Glutamatergic neuron (in vitro differentiated cells): ENCODE measurements around the gene TSPO. TPM values are rescaled to one million over a fixed set of nuclear protein-coding genes. Genes with fewer than 3 reads are reported as not detected.
A peak's percentile ranks its signal among the peaks of the same experiment; 100 is the strongest.

Experiments
- DNase-seq: peaks from one replicate; pipeline ENCODE4 v3.0.0; 2022
- H3K27ac Mint-ChIP-seq: one replicate; pipeline ENCODE4 v1.8.0; 2020; ENCODE audit warnings: mild to moderate bottlenecking, mixed read lengths, inconsistent platforms; ENCODE audit not compliant: unreplicated experiment
- H3K27me3 Mint-ChIP-seq: one replicate; pipeline ENCODE4 v1.8.0; 2020; ENCODE audit warnings: mild to moderate bottlenecking, moderate library complexity, mixed read lengths, inconsistent platforms; ENCODE audit not compliant: unreplicated experiment
- H3K36me3 Mint-ChIP-seq: one replicate; pipeline ENCODE4 v1.8.0; 2020; ENCODE audit warnings: mild to moderate bottlenecking, mixed read lengths, inconsistent platforms; ENCODE audit not compliant: unreplicated experiment
- H3K4me1 Mint-ChIP-seq: one replicate; pipeline ENCODE4 v1.8.0; 2020; ENCODE audit warnings: mild to moderate bottlenecking, low read depth, mixed read lengths, inconsistent platforms; ENCODE audit not compliant: unreplicated experiment
- H3K4me3 Mint-ChIP-seq: one replicate; pipeline ENCODE4 v1.8.0; 2020; ENCODE audit warnings: mild to moderate bottlenecking, mixed read lengths, inconsistent platforms; ENCODE audit not compliant: unreplicated experiment
- H3K9me3 Mint-ChIP-seq: one replicate; pipeline ENCODE4 v1.8.0; 2020; ENCODE audit warnings: mild to moderate bottlenecking, moderate library complexity, mixed read lengths, inconsistent platforms; ENCODE audit not compliant: unreplicated experiment
- total RNA-seq: library from RNA; stranded (reverse); fragmentation: NEBNext Ultra II Directional; extraction: Animal tissue kit (Norgen Biotek cat#: 25700); gene quantifications from one replicate; pipeline ENCODE4 v1.2.1, GENCODE V29; 2021; ENCODE audit not compliant: unreplicated experiment
- TF ChIP-seq, protein P1 (sequence below): fragments of 200-600 bp; sonication (generic); IDR thresholded peaks from one replicate; pipeline ENCODE4 v1.5.0; 2021; ENCODE audit not compliant: partially characterized antibody, unreplicated experiment

The TSPO gene
- total RNA-seq, 1 donor from 2014 or later, result 4.0 TPM

GRCh38 chr22:43148581-43148980, 2.8 kb upstream of the TSPO start:
- DNase-seq, result no peak
- TF ChIP-seq, protein P1, sequence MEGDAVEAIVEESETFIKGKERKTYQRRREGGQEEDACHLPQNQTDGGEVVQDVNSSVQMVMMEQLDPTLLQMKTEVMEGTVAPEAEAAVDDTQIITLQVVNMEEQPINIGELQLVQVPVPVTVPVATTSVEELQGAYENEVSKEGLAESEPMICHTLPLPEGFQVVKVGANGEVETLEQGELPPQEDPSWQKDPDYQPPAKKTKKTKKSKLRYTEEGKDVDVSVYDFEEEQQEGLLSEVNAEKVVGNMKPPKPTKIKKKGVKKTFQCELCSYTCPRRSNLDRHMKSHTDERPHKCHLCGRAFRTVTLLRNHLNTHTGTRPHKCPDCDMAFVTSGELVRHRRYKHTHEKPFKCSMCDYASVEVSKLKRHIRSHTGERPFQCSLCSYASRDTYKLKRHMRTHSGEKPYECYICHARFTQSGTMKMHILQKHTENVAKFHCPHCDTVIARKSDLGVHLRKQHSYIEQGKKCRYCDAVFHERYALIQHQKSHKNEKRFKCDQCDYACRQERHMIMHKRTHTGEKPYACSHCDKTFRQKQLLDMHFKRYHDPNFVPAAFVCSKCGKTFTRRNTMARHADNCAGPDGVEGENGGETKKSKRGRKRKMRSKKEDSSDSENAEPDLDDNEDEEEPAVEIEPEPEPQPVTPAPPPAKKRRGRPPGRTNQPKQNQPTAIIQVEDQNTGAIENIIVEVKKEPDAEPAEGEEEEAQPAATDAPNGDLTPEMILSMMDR, result no peak
- no peaks in the 10 kb centered on the region for H3K36me3 Mint-ChIP-seq
- H3K4me1 Mint-ChIP-seq, result peaks cover 2% of the 10 kb centered on the region
- peaks cover 3% of the 10 kb centered on the region for H3K27me3 Mint-ChIP-seq
- peaks cover 2% of the 10 kb centered on the region for H3K9me3 Mint-ChIP-seq
- no peak overlapping the region for H3K27ac Mint-ChIP-seq
- H3K4me3 Mint-ChIP-seq, result no peak overlapping the region

DNA sequence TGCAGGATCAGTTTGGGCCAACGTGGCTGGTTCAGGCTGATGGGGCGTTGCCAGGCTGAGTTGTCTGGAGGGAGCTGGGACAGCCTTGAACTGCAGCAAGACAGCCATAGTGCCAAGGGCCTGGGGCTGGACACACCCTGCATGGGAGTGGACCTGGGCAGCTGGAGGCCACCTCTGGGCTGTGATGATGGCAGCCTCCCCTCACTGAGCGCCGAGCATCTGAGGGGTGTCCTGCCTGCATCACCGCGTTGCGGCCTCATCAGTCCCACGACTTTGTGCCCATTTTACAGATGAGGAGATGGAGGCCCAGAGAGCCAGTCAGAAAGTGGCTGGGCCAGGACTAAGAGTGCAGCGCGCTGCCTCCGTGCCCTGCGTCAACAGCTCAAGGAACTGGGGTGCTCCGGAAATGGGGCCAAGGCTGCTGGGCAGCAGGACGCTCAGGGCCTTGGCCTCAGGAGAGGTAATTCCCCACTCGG, 590 bp upstream of the TSPO start:
- Mint-ChIP-seq H3K4me1 (peaks cover 1% of the 10 kb centered on the region), H3K27ac (no peak overlapping the region)

GRCh38 chr22:43152003-43152356, 621 bp downstream of the TSPO start:
- H3K27ac Mint-ChIP-seq, result no peak overlapping the region
- H3K4me1 Mint-ChIP-seq, result peaks cover 1% of the 10 kb centered on the region
- H3K36me3 Mint-ChIP-seq, result no peaks in the 10 kb centered on the region
- TF ChIP-seq, protein P1, result no peak
- DNase-seq, result no peak
- H3K9me3 Mint-ChIP-seq, result peaks cover 2% of the 10 kb centered on the region
- H3K4me3 Mint-ChIP-seq, result no peak overlapping the region
- H3K27me3 Mint-ChIP-seq, result peaks cover 3% of the 10 kb centered on the region

More for the DNA sequence above, 590 bp upstream of the TSPO start:
- peaks cover 2% of the 10 kb centered on the region for H3K9me3 Mint-ChIP-seq
- no peaks in the 10 kb centered on the region for H3K36me3 Mint-ChIP-seq
- no peak for DNase-seq
- H3K4me3 Mint-ChIP-seq, result peak overlapping the region; percentile 70
- TF ChIP-seq, protein P1, result no peak
- peaks cover 3% of the 10 kb centered on the region for H3K27me3 Mint-ChIP-seq

- TF ChIP-seq, protein P1, result no peak
- no peaks in the 10 kb centered on the region for H3K36me3 Mint-ChIP-seq
- H3K4me3 Mint-ChIP-seq, result no peak overlapping the region
- peaks cover 1% of the 10 kb centered on the region for H3K4me1 Mint-ChIP-seq
- DNase-seq, result no peak
- peaks cover 1% of the 10 kb centered on the region for H3K9me3 Mint-ChIP-seq
- no peak overlapping the region for H3K27ac Mint-ChIP-seq
- peaks cover 4% of the 10 kb centered on the region for H3K27me3 Mint-ChIP-seq
Measured at GRCh38 chr22:43152357-43153071, 1.2 kb downstream of the TSPO start.

DNA sequence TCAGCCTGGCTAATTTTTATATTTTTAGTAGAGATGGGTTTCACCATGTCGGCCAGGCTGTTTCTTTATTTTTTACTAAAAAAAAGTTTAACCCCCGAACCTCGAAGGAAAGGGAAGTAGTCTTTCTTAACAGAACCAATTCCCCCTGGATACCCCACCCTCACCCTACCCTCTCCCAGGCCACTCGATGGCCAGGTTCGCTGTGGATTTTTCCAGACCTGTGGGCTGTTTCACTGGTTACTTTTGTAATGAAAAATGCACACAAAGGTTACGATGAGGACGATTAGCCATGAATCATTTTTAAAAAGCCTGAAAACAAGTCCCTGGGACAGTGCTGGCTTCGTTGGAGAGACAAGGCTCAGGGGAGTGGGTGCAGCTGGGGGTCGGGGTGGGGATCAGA, 2.5 kb downstream of the TSPO start:
- Mint-ChIP-seq H3K36me3 (no peaks in the 10 kb centered on the region), H3K27me3 (peaks cover 4% of the 10 kb centered on the region), H3K27ac (no peak overlapping the region), H3K9me3 (no peaks in the 10 kb centered on the region), H3K4me3 (no peak overlapping the region), H3K4me1 (peaks cover 1% of the 10 kb centered on the region)
- TF ChIP-seq, protein P1, result no peak
- no peak for DNase-seq
